Measurements from ENCODE around the gene DYNLT2B.
A peak's percentile ranks its signal among the peaks of the same experiment; 100 is the strongest.
"Not testable (repeated sequence)": the region's sequence is repeated elsewhere in the genome, so short reads cannot be mapped to it uniquely, and the experiment has no call there.

The DYNLT2B gene

GRCh38 chr3:196317687-196318467 lies at the start of gene DYNLT2B:
Gene DYNLT2B, minus strand, starts transcription at chr3:196318240. Its CDS starts 88 bp downstream, at chr3:196318152.
- DNase-seq (ENCODE audit: low read depth) = peak; percentile 79

DNA sequence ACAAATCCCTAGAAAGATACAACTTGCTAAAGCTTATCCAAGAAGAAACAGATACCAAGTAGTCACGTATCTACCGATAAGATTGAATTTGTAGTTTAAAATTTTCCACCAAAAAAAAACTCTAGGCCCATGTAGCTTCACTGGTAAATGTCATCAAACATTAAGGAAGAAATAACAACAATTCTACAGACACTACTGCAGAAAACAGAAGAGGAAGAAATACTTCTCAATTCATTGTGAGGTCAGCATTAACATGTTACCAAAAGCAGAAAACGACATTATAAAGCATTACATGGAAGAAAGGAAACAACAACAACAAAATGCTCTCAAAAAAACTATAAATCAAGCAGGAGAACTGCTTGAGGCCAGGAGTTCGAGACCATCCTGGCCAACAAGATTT lies 47.7 kb upstream of the DYNLT2B start:
- DNase-seq (ENCODE audit: low read depth) = no peak

- no peak for DNase-seq (ENCODE audit: low read depth)
Measured at GRCh38 chr3:196360586-196360985, 42.5 kb upstream of the DYNLT2B start.

DNA sequence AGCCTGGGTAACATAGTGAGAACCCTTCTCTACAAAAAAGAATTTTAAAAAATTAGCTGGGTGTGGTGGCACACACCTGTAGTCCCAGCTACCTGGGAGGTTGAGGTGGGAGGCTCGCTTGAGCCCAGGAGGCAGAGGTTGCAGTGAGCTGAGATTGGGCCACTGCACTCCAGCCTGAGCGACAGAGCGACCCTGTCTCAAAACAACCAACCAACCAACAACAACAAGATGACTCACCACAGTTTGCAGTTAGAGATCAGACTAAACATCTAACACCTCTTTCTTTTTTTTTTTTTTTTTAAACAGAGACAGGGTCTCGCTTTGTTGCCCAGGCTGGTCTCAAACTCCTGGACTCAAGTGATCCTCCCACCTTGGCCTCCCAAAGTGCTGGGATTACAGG lies 40.5 kb upstream of the DYNLT2B start:
- not testable (repeated sequence) for DNase-seq (ENCODE audit: low read depth)

GRCh38 chr3:196357905-196358304 lies 39.9 kb upstream of the DYNLT2B start:
- no peak for DNase-seq (ENCODE audit: low read depth)

DNA sequence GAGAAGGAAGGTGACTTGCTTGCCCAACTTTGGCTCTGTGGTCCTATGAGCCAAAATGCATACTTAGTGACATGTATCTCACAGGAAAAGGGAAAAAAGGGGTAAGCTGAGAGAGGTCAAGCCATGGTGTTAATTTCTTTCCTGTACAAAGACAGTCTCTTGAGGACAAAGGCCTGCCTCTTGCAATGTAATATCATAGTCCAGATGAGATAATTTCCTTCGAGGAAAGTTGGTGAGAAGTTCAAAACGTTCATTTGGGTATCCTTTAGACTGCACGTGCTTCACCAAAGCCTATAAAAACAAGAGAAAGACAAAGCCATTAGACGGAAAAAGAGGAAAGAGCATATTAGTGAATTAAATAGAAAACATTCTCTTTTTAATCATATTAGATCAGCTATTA lies 38.5 kb upstream of the DYNLT2B start:
- DNase-seq (ENCODE audit: low read depth) = no peak

DNA sequence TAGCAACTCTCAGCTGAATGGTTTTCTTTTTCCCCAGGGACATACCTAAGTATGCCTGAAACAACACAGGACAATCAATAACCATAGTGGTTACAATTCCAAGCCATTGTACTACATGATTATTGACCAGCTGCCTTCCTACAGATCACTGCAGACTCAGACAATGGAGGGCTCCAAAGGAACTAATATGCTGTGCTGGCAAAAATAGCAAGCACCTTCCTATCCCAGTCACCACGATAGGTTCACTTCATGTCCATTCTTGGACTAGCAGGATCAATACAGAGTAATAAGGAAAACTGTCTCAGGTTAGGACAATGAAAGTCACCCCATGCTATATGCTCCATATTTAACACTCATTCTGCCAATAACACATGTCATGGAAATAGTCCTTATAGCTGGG lies 37.6 kb upstream of the DYNLT2B start:
- DNase-seq (ENCODE audit: low read depth) = no peak

- DNase-seq (ENCODE audit: low read depth) = no peak
Measured at GRCh38 chr3:196354132-196354531, 36.1 kb upstream of the DYNLT2B start.

DNA sequence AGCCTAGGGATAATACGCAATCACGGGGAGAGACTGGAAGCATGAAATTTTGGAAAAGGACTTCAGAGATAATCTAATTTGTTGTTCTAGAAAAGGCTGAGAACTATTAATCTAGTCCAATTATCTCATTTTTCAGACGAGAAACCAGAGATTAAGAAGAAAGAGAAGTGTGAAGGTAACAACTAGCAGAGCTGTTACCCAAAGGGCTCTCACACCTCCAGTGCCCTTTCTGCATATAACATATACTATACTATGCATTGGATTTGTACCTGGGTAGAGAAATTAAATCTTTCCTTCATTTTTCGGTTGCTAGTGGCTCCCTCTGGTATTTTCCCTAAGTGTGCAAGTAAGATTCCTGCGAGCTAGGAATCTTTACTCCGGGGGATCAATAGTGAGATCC lies 33.5 kb upstream of the DYNLT2B start:
- no peak for DNase-seq (ENCODE audit: low read depth)

DNA sequence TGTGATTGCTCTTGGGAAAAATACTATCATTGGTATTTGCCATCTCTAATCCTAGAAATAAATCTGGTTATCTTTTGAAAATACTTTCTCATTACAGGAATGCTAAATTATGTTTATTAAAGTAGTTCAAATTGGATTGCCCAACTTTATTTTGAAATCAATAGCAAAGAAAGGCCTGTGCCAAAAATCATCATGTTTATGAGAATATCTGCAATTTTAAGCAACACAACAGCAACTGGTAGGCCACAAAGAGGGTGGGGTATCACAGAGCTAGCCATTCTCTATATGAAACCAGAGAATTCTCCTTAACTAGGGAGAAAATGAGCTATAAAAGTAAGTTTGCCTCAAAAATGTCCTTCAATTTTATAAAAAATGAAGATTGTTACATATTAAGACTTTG lies 32.0 kb upstream of the DYNLT2B start:
- DNase-seq (ENCODE audit: low read depth) = no peak

DNA sequence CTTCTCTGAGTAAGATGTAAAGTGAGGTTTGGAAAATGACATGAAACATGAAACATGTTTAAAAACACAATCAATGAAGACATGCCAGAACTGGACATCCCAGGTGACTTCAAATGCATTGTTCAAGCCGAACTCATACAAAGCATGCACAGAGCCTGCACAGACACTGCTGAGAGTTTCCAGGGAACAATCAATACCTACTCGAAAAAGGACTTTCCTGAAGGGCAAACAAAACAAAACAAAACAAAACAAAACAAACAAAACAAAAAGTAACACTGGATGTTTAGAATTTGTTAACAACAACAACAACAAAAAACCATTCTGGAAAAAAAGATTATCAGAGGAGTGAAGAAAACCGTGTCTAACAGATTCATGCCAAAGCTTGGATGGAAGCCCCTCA lies 30.7 kb upstream of the DYNLT2B start:
- no peak for DNase-seq (ENCODE audit: low read depth)

GRCh38 chr3:196344663-196345062 lies 26.6 kb upstream of the DYNLT2B start:
- no peak for DNase-seq (ENCODE audit: low read depth)

DNA sequence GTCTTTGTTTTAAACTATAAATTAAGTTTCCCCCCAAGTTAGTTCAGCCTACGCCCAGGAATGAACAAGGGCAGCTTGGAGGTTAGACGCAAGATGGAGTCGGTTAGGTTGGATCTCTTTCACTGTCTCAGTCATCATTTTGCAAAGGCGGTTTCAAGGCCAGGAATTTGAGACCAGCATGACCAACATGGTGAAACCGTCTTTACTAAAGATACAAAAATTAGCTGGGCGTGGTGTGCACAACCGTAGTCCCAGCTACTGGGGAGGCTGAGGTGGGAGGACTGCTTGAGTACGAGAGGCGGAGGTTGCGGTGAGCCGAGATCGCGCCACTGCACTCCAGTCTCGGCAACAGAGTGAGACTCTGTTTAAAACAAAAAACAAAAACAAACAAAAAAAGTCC lies 25.9 kb upstream of the DYNLT2B start:
- not testable (repeated sequence) for DNase-seq (ENCODE audit: low read depth)

DNA sequence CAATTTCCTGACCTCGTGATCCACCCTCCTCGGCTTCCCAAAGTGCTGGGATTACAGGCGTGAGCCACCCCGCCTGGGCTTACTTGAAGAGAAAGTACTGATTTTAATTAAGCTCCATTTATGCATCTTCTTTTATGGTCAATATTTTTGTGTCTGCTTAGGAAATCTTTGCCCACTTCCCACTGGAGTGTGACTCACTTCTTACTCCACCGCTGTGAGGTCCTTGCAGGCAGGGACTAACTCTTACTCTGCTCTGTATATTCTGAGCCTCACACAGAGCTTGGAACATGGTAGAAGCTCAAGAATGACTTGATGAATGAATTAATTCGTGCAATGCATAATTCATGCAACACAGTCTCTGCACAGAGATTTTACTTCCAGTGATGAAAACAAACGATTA lies 23.1 kb upstream of the DYNLT2B start:
- peak; percentile 25 for DNase-seq (ENCODE audit: low read depth)

GRCh38 chr3:196340466-196340865 lies 22.4 kb upstream of the DYNLT2B start:
- DNase-seq (ENCODE audit: low read depth) = no peak

GRCh38 chr3:196339493-196340254 lies 21.6 kb upstream of the DYNLT2B start:
- peak; percentile 35 for DNase-seq (ENCODE audit: low read depth)

DNA sequence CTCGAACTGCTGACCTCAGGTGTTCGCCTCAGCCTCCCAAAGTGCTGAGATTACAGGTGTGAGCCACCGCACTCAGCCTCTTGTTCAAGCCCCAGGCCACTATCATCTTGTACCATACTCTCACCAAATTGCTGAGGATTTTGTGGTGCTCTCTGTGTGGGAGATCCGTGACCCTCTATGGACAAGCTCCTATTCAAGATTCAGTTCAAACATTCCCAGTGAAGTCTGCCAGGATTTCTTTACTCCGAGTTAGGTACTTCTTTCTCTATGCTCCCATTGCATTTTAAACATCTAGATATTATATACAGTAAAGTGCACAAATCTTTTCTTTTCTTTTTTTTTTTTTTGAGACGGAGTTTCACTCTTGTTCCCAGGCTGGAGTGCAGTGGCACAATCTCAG lies 21.0 kb upstream of the DYNLT2B start:
- no peak for DNase-seq (ENCODE audit: low read depth)

- DNase-seq (ENCODE audit: low read depth) = no peak
Measured at GRCh38 chr3:196336319-196337145, 18.5 kb upstream of the DYNLT2B start.

DNA sequence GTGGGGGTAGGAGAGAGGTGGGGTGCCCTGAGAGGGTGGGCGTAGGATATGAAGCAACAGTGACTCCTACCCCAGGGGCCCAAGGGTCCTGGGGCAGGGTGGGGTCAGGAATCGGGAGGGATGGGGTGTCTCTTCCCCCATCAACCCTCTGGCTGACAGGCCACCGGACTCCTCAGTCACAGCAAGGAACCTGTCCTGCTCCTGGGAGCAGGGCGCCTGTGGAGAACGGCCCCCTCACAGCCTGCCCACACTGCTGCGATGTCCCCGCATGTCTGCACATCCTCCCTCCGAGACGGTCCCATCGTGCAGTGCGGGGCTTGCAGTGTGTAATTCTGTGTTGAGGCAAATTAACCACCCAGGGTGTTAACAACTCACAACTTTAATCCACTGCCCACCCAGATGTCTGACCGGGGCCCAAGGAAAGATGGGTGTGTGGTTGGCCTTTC lies 17.5 kb upstream of the DYNLT2B start:
- no peak for DNase-seq (ENCODE audit: low read depth)

DNA sequence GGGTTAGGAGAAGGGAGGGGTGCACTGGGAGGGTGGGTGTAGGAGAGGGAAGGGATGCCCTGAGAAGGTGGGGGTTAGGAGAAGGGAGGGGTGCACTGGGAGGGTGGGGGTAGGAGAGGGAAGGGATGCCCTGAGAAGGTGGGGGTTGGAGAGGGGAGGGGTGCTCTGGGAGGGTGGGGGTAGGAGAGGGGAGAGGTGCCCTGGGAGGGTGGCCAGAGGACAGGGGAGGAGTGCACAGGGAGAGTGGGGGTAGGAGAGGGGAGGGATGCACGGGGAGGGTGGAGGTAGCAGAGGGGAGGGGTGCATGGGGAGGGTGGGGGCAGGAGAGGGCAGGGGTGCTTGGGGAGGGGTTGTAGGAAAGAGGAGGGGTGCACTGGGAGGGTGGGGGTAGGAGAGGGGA lies 16.9 kb upstream of the DYNLT2B start:
- DNase-seq (ENCODE audit: low read depth) = no peak

- DNase-seq (ENCODE audit: low read depth) = no peak
Measured at GRCh38 chr3:196332168-196332567, 14.1 kb upstream of the DYNLT2B start.

- DNase-seq (ENCODE audit: low read depth) = no peak
Measured at GRCh38 chr3:196327405-196327804, 9.4 kb upstream of the DYNLT2B start.

- DNase-seq (ENCODE audit: low read depth) = no peak
Measured at GRCh38 chr3:196326936-196327335, 8.9 kb upstream of the DYNLT2B start.

Measured in GM04504 (cell line).